ENCODE results near the gene HOMER2.

HOMER2 gene

GRCh38 chr15:82931221-82931620 is 21.3 kb downstream of the HOMER2 start:
- Histone ChIP-seq H3K4me3 (ENCODE audit: low read length) (no peak overlapping the region), H4K20me1 (ENCODE audit: control insufficient read depth, insufficient read depth, low read depth, low read length) (no peaks in the 10 kb centered on the region), H3K36me3 (ENCODE audit: control insufficient read depth, low read length) (no peaks in the 10 kb centered on the region), H3K27me3 (ENCODE audit: control insufficient read depth, low read length) (no peaks in the 10 kb centered on the region), H3K4me1 (ENCODE audit: control insufficient read depth, low read length) (no peaks in the 10 kb centered on the region), H3K9me2 (replicated peaks; ENCODE audit: control insufficient read depth, low read length) (no peaks in the 10 kb centered on the region), H3K4me2 (ENCODE audit: low read length) (no peak overlapping the region), H3K27ac (ENCODE audit: low read depth, low read length) (no peak overlapping the region), H3K79me2 (ENCODE audit: control insufficient read depth, low read length) (no peaks in the 10 kb centered on the region), H3K9me3 (ENCODE audit: control insufficient read depth, insufficient read depth, low read length) (no peaks in the 10 kb centered on the region), H3F3A (ENCODE audit: control insufficient read depth, insufficient read depth) (no peaks in the 10 kb centered on the region)
- TF ChIP-seq CTCF (IDR thresholded peaks at IDR 0.05; ENCODE audit: low read depth, low read length, poor library complexity, severe bottlenecking) (no peak), EZH2phosphoT487 (IDR thresholded peaks at IDR 0.05; ENCODE audit: borderline replicate concordance, low read length) (no peak)

GRCh38 chr15:82930461-82930860 is 22.1 kb downstream of the HOMER2 start:
- Histone ChIP-seq H3K79me2 (ENCODE audit: control insufficient read depth, low read length) (no peaks in the 10 kb centered on the region), H3K9me3 (ENCODE audit: control insufficient read depth, insufficient read depth, low read length) (no peaks in the 10 kb centered on the region), H3K27me3 (ENCODE audit: control insufficient read depth, low read length) (no peaks in the 10 kb centered on the region), H4K20me1 (ENCODE audit: control insufficient read depth, insufficient read depth, low read depth, low read length) (no peaks in the 10 kb centered on the region), H3K4me2 (ENCODE audit: low read length) (no peak overlapping the region), H3K27ac (ENCODE audit: low read depth, low read length) (no peak overlapping the region), H3K4me1 (ENCODE audit: control insufficient read depth, low read length) (no peaks in the 10 kb centered on the region), H3K36me3 (ENCODE audit: control insufficient read depth, low read length) (no peaks in the 10 kb centered on the region), H3K4me3 (ENCODE audit: low read length) (no peak overlapping the region), H3K9me2 (replicated peaks; ENCODE audit: control insufficient read depth, low read length) (no peaks in the 10 kb centered on the region), H3F3A (ENCODE audit: control insufficient read depth, insufficient read depth) (no peaks in the 10 kb centered on the region)
- TF ChIP-seq EZH2phosphoT487 (IDR thresholded peaks at IDR 0.05; ENCODE audit: borderline replicate concordance, low read length), result no peak
- TF ChIP-seq CTCF (IDR thresholded peaks at IDR 0.05; ENCODE audit: low read depth, low read length, poor library complexity, severe bottlenecking), result no peak

- Histone ChIP-seq H3K36me3 (ENCODE audit: control insufficient read depth, low read length) (no peaks in the 10 kb centered on the region), H3K4me2 (ENCODE audit: low read length) (no peak overlapping the region), H3F3A (ENCODE audit: control insufficient read depth, insufficient read depth) (no peaks in the 10 kb centered on the region), H3K9me3 (ENCODE audit: control insufficient read depth, insufficient read depth, low read length) (no peaks in the 10 kb centered on the region), H3K27me3 (ENCODE audit: control insufficient read depth, low read length) (no peaks in the 10 kb centered on the region), H3K9me2 (replicated peaks; ENCODE audit: control insufficient read depth, low read length) (no peaks in the 10 kb centered on the region), H3K27ac (ENCODE audit: low read depth, low read length) (no peak overlapping the region), H3K79me2 (ENCODE audit: control insufficient read depth, low read length) (no peaks in the 10 kb centered on the region), H3K4me3 (ENCODE audit: low read length) (no peak overlapping the region), H3K4me1 (ENCODE audit: control insufficient read depth, low read length) (no peaks in the 10 kb centered on the region), H4K20me1 (ENCODE audit: control insufficient read depth, insufficient read depth, low read depth, low read length) (no peaks in the 10 kb centered on the region)
- TF ChIP-seq EZH2phosphoT487 (IDR thresholded peaks at IDR 0.05; ENCODE audit: borderline replicate concordance, low read length) (no peak), CTCF (IDR thresholded peaks at IDR 0.05; ENCODE audit: low read depth, low read length, poor library complexity, severe bottlenecking) (no peak)
These were observed 23.8 kb downstream of the HOMER2 start for GRCh38 chr15:82928711-82929110.

GRCh38 chr15:82923744-82924143 is 28.8 kb downstream of the HOMER2 start:
- no peaks in the 10 kb centered on the region for H3F3A ChIP-seq (ENCODE audit: control insufficient read depth, insufficient read depth)
- H3K79me2 ChIP-seq (ENCODE audit: control insufficient read depth, low read length), result no peaks in the 10 kb centered on the region
- no peaks in the 10 kb centered on the region for H3K4me1 ChIP-seq (ENCODE audit: control insufficient read depth, low read length)
- no peak overlapping the region for H3K4me2 ChIP-seq (ENCODE audit: low read length)
- H3K27ac ChIP-seq (ENCODE audit: low read depth, low read length), result no peak overlapping the region
- H3K36me3 ChIP-seq (ENCODE audit: control insufficient read depth, low read length), result no peaks in the 10 kb centered on the region
- no peaks in the 10 kb centered on the region for H4K20me1 ChIP-seq (ENCODE audit: control insufficient read depth, insufficient read depth, low read depth, low read length)
- no peaks in the 10 kb centered on the region for H3K9me3 ChIP-seq (ENCODE audit: control insufficient read depth, insufficient read depth, low read length)
- no peak for TF ChIP-seq EZH2phosphoT487 (IDR thresholded peaks at IDR 0.05; ENCODE audit: borderline replicate concordance, low read length)
- TF ChIP-seq CTCF (IDR thresholded peaks at IDR 0.05; ENCODE audit: low read depth, low read length, poor library complexity, severe bottlenecking), result no peak
- no peaks in the 10 kb centered on the region for H3K9me2 ChIP-seq (replicated peaks; ENCODE audit: control insufficient read depth, low read length)
- no peak overlapping the region for H3K4me3 ChIP-seq (ENCODE audit: low read length)
- H3K27me3 ChIP-seq (ENCODE audit: control insufficient read depth, low read length), result no peaks in the 10 kb centered on the region
